HG03520 (cell line): Measurements from ENCODE around the gene NTN3.

ENCODE experiments used
- ATAC-seq: cut with Tn5 transposase; IDR thresholded peaks from one replicate; pipeline ENCODE4 v1.9.1; 2021; ENCODE audit warnings: mild to moderate bottlenecking, moderate library complexity; ENCODE audit not compliant: unreplicated experiment

Gene NTN3

DNA sequence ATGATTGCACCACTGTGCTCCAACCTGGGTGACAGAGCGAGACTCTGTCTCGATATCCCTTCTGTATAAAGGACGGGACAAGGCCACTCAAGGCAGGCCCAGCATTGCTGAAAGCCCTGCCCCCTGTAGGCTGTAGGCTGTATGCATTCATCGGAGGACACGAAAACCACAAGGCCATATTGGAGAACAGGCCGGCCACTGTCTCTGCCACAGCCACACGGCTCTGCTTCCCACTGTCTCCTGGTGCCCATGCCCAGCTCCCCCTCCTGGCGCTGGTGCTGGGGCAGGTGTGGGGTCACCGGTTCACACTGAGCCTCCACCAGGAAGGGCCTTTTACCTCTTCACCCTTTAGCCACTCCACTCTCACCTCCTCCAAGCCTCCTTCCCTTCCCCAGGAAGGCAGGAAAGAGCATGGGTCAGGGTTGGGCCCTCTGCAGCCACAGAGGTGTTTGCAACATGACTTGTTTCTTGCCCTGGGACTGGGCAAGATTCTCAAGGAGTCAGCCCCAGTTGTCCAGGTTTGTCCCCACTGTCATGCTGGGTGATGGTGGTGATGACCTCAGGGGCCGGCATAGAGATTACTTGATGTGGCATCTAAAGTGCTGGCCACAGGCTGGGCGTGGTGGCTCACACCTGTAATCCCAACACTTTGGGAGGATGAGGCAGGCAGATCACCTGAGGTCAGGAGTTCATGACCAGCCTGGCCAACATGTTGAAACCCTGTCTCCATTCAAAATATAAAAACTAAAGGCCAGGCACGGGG is 5.3 kb upstream of the NTN3 start:
- ATAC-seq, result no peak

- no peak for ATAC-seq
Observed at GRCh38 chr16:2466667-2467527, 4.2 kb upstream of the NTN3 start.

- no peak for ATAC-seq
Observed at GRCh38 chr16:2467528-2468232, 3.4 kb upstream of the NTN3 start.

- ATAC-seq, result no peak
Observed at GRCh38 chr16:2468233-2468724, 2.8 kb upstream of the NTN3 start.

GRCh38 chr16:2468725-2469398 is 2.2 kb upstream of the NTN3 start:
- no peak for ATAC-seq

- ATAC-seq, result no peak
Observed at GRCh38 chr16:2469399-2470233, 1.5 kb upstream of the NTN3 start.

- ATAC-seq, result no peak
Observed at GRCh38 chr16:2470234-2470601, 879 bp upstream of the NTN3 start.

GRCh38 chr16:2470603-2471015 is 488 bp upstream of the NTN3 start:
- no peak for ATAC-seq

DNA sequence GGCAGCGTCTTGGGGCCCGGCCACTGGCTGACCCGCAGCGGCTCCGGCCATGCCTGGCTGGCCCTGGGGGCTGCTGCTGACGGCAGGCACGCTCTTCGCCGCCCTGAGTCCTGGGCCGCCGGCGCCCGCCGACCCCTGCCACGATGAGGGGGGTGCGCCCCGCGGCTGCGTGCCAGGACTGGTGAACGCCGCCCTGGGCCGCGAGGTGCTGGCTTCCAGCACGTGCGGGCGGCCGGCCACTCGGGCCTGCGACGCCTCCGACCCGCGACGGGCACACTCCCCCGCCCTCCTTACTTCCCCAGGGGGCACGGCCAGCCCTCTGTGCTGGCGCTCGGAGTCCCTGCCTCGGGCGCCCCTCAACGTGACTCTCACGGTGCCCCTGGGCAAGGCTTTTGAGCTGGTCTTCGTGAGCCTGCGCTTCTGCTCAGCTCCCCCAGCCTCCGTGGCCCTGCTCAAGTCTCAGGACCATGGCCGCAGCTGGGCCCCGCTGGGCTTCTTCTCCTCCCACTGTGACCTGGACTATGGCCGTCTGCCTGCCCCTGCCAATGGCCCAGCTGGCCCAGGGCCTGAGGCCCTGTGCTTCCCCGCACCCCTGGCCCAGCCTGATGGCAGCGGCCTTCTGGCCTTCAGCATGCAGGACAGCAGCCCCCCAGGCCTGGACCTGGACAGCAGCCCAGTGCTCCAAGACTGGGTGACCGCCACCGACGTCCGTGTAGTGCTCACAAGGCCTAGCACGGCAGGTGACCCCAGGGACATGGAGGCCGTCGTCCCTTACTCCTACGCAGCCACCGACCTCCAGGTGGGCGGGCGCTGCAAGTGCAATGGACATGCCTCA is 773 bp downstream of the NTN3 start:
- ATAC-seq, result no peak

GRCh38 chr16:2472488-2472864 is 1.4 kb downstream of the NTN3 start:
- no peak for ATAC-seq

- no peak for ATAC-seq
Observed at GRCh38 chr16:2472885-2473445, 1.9 kb downstream of the NTN3 start.

- ATAC-seq, result no peak
Observed at GRCh38 chr16:2473446-2473926, 2.4 kb downstream of the NTN3 start.

GRCh38 chr16:2473999-2474876 is 3.1 kb downstream of the NTN3 start:
- ATAC-seq, result no peak

DNA sequence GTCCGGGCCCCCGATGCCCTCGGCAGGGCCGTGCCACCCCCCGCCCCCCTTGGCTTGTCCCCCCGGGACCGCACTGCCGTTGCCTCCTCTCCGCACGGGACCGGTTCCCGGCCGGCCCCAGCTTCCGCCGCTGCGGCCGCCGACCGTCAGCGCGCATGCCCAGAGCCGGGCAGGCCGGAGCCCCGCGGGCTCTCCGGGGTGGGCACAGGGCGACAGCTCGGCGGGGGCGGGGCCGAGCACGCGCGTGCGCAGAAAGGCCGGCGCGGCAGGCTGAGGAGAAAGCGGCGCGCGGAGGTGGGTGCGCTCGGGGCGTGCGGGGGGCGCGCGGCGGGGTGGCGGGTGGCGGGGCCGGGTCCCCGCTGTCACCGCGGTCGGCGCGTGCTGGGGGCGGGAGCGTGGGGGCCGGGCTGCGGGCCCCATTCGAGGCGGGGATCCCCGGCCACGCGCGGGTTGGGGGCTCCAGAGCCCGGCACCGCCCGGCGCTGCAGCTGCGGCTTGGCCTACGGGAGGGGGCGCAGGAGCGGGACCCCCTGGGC is 3.8 kb downstream of the NTN3 start, which contains the start of gene TBC1D24:
TBC1D24 (plus strand) TSS at position 251 of the 536 bp plus-strand sequence. CDS start 21,022 bp downstream, outside the sequence.
- ATAC-seq, result peak; percentile 49

DNA sequence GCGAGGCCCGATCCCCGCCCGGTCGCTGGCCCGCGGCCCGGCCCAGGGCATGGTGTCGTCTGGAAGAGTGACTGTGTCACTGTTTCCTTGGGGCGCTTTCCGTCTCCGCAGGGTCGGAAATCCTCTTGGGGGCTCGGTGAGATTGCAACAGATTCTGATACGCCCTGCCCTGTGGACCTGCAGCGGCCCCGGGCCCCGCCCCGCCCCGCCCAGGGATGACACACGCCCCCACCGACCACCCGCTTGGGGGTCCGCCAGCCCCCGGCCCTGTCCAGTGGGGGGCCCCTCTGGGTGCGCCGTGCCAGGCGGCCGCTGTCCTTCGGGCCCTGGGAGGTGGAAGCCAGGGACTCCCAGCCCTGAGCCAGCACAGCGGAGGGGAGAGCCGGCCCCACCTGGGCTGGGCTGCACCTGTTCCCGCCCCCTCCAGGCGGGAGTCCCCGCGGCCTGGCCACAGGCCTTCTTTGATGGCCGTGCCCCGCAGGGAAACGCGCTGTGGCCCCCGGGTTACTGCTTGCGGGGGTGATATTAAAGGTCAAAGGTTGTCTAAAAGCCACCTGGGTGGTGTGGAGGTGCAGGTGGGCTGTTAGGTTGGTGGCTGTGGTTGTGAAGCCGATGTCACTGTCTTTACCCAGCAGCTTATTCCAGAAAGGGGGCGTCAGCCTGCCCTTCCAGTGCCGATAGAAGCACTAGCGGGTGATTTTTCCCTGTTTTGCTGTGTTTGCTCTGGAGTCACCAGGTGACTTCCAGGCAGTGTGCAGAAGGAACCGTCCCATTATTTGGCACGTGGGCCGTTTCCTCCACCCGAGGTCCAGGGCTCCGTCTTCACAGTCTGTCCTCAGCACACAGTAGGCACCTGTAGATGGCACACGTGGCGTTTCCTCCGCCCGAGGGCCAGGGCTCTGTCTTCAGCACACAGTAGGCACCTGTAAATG is 4.6 kb downstream of the NTN3 start:
- no peak for ATAC-seq

DNA sequence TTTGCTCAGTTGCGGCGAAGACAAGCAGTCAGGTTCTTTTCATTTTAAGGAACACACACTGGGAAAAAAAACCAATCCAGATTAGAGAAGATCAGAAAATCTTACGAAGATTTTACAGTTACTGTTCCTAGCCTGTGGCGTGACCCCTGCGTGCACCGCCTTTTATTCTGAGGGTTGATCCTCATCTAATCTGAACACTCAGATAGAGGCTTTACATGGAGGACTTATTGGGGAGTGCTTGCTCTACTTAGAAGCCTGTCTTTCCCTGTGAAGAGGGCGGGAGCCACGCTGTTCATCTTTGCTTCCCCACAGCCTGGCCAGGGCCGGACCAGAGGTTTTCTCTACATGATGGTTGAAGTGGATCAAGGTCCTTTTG is 5.2 kb downstream of the NTN3 start:
- no peak for ATAC-seq
